PC-9 (cell line): ENCODE results near the gene TTLL5. TPM values are rescaled to one million over a fixed set of nuclear protein-coding genes. Genes with fewer than 3 reads are reported as not detected.

Experiments used
- BruUV-seq: library from RNA; stranded (reverse); fragments of 400-500 nt; replicated peaks from 2 replicates; lab custom pipeline; 2021; lab: Mats Ljungman, UMichigan
- CTCF ChIA-PET: fragments of 300-600 bp; sonication (Branson Sonifier 250); formaldehyde crosslinking; loops from one replicate; lab custom pipeline; 2022; ENCODE audit warnings: antibody characterized with exemption; lab: Charles Lee
- POLR2A ChIA-PET: fragments of 300-600 bp; sonication (Branson Sonifier 250); formaldehyde crosslinking; loops from one replicate; lab custom pipeline; 2022; ENCODE audit warnings: antibody characterized with exemption; ENCODE audit not compliant: unreplicated experiment; lab: Charles Lee
- DNase-seq, 2 experiments: peaks; one replicate each; pipeline versions ENCODE4 v3.0.0 to v3.0.0-alpha.2; 2015 to 2022; ENCODE audit warnings: mixed read lengths in 1 of 2
- H2AFZ ChIP-seq: fragments of 200-600 bp; sonication (generic); 2 replicates; pipeline ENCODE4 v1.8.1; 2017; ENCODE audit warnings: antibody characterized with exemption
- H3F3A ChIP-seq: fragments of 200-600 bp; sonication (generic); 2 replicates; pipeline ENCODE4 v1.8.1; 2017; ENCODE audit warnings: antibody characterized with exemption, mild to moderate bottlenecking, low read depth; ENCODE audit not compliant: insufficient read depth
- H3K27ac ChIP-seq: fragments of 200-600 bp; sonication (generic); 2 replicates; pipeline ENCODE4 v1.6.1; 2016; ENCODE audit warnings: mixed run types
- H3K27me3 ChIP-seq: fragments of 200-600 bp; sonication (generic); 2 replicates; pipeline ENCODE4 v1.6.1; 2016; ENCODE audit warnings: low read depth, mixed run types; ENCODE audit not compliant: insufficient read depth
- H3K36me3 ChIP-seq: fragments of 200-600 bp; sonication (generic); 2 replicates; pipeline ENCODE4 v1.6.1; 2016; ENCODE audit warnings: low read depth, mixed run types
- H3K4me1 ChIP-seq: fragments of 200-600 bp; sonication (generic); replicated peaks from 2 replicates; pipeline ENCODE4 v1.6.1; 2016; ENCODE audit warnings: mixed run types; ENCODE audit not compliant: insufficient read depth
- H3K4me2 ChIP-seq: fragments of 200-600 bp; sonication (generic); 2 replicates; pipeline ENCODE4 v1.6.1; 2017; ENCODE audit warnings: mixed run types
- H3K4me3 ChIP-seq: fragments of 200-600 bp; sonication (generic); 2 replicates; pipeline ENCODE4 v1.6.1; 2016; ENCODE audit warnings: mixed run types
- H3K79me2 ChIP-seq: fragments of 200-600 bp; sonication (generic); 2 replicates; pipeline ENCODE4 v1.6.1; 2017; ENCODE audit warnings: low read depth, mixed run types
- H3K9me2 ChIP-seq: fragments of 200-600 bp; sonication (generic); 2 replicates; pipeline ENCODE4 v1.8.1; 2017; ENCODE audit warnings: mild to moderate bottlenecking; ENCODE audit not compliant: insufficient read depth
- H3K9me3 ChIP-seq: fragments of 200-600 bp; sonication (generic); 2 replicates; pipeline ENCODE4 v1.8.1; 2016; ENCODE audit warnings: low read depth; ENCODE audit not compliant: insufficient read depth
- H4K20me1 ChIP-seq: fragments of 200-600 bp; sonication (generic); 2 replicates; pipeline ENCODE4 v1.8.1; 2017; ENCODE audit not compliant: insufficient read depth
- CTCF ChIP-seq: fragments of 200-600 bp; sonication (generic); conservative IDR thresholded peaks from 2 replicates; pipeline ENCODE4 v1.6.1; 2017; ENCODE audit warnings: mixed run types, antibody characterized with exemption, mild to moderate bottlenecking, moderate library complexity
- EZH2 ChIP-seq: fragments of 200-600 bp; sonication (generic); IDR thresholded peaks from 2 replicates; pipeline ENCODE4 v1.8.0; 2017; ENCODE audit warnings: antibody characterized with exemption, low read depth
- intact Hi-C: fragments of 100-400 bp; cut with micrococcal nuclease; formaldehyde crosslinking; loops from one replicate; pipeline ENCODE4 v1.10.0; 2022; ENCODE audit not compliant: unreplicated experiment
- total RNA-seq: library from RNA; stranded (reverse); gene quantifications from 2 replicates; pipeline ENCODE4 v1.2.3, GENCODE V29; 2021

Gene TTLL5
- total RNA-seq, 1 experiment from 2014 or later: 75.3 TPM

GRCh38 chr14:75835737-75836136 is 174.7 kb downstream of the TTLL5 start:
- 0 out of 2 replicates have a peak, but pooled peaks cover 3% of the 10 kb centered on the region for H3K36me3 ChIP-seq
- BruUV-seq: no TSS peak
- no peak overlapping the region for H3K4me2 ChIP-seq
- CTCF ChIA-PET: interaction anchor here (0.7 kb wide), 1 partner anchor 344 kb away, joined by 3 read pairs; no protein-coding TSS in a partner anchor
- H3K27me3 ChIP-seq: no peaks in the 10 kb centered on the region
- no peaks in the 10 kb centered on the region for H3K79me2 ChIP-seq
- H2AFZ ChIP-seq: no peak overlapping the region
- no peaks in the 10 kb centered on the region for H3K9me2 ChIP-seq
- no peak overlapping the region for H3K27ac ChIP-seq
- no peaks in the 10 kb centered on the region for H4K20me1 ChIP-seq
- TF ChIP-seq EZH2: no peak
- TF ChIP-seq CTCF: no peak
- peaks cover 45% of the 10 kb centered on the region for H3K4me1 ChIP-seq
- H3K9me3 ChIP-seq: no peaks in the 10 kb centered on the region; the same call in 1 of the 2 replicates
- no peak overlapping the region for H3K4me3 ChIP-seq
- DNase-seq: no peak
- H3F3A ChIP-seq: peaks cover 27% of the 10 kb centered on the region
- POLR2A ChIA-PET: interaction anchor here (0.8 kb wide), 1 partner anchor 289 kb away, joined by 3 read pairs; no protein-coding TSS in a partner anchor
- intact Hi-C loops: no loop called here

- TF ChIP-seq EZH2 (no peak), CTCF (no peak)
- Histone ChIP-seq H3K27me3 (no peaks in the 10 kb centered on the region), H3F3A (peaks cover 13% of the 10 kb centered on the region), H3K79me2 (no peaks in the 10 kb centered on the region), H3K27ac (no peak overlapping the region), H3K4me2 (peak overlapping the region; percentile 11; the same call in 1 of the 2 replicates), H3K9me2 (no peaks in the 10 kb centered on the region), H3K4me1 (peaks cover 34% of the 10 kb centered on the region), H3K4me3 (no peak overlapping the region), H3K9me3 (no peaks in the 10 kb centered on the region; the same call in 1 of the 2 replicates), H4K20me1 (no peaks in the 10 kb centered on the region), H2AFZ (no peak overlapping the region), H3K36me3 (0 out of 2 replicates have a peak, but pooled peaks cover 3% of the 10 kb centered on the region)
- CTCF ChIA-PET: interaction anchor here (0.6 kb wide), 1 partner anchor 297 kb away, joined by 3 read pairs; no protein-coding TSS in a partner anchor
- intact Hi-C loops: no loop called here
- POLR2A ChIA-PET: no interaction called here
- peak in 1 of 2 experiments; percentile 57 for DNase-seq
- no TSS peak for BruUV-seq
Measured at GRCh38 chr14:75837151-75837787, 176.2 kb downstream of the TTLL5 start.

GRCh38 chr14:75840911-75841310 is 179.9 kb downstream of the TTLL5 start:
- Histone ChIP-seq H3F3A (peaks cover 4% of the 10 kb centered on the region; the same call in 1 of the 2 replicates), H3K4me3 (no peak overlapping the region), H3K27me3 (no peaks in the 10 kb centered on the region), H3K9me3 (no peaks in the 10 kb centered on the region), H3K27ac (no peak overlapping the region), H3K79me2 (no peaks in the 10 kb centered on the region), H3K36me3 (no peaks in the 10 kb centered on the region), H3K9me2 (no peaks in the 10 kb centered on the region), H3K4me2 (no peak overlapping the region), H3K4me1 (peaks cover 27% of the 10 kb centered on the region), H4K20me1 (no peaks in the 10 kb centered on the region), H2AFZ (no peak overlapping the region)
- intact Hi-C loops: no loop called here
- no peak for DNase-seq
- no TSS peak for BruUV-seq
- ChIA-PET POLR2A (no interaction called here), CTCF (no interaction called here)
- TF ChIP-seq CTCF (no peak), EZH2 (no peak)
